ENCODE data around the gene KCMF1. TPM values are rescaled to one million over a fixed set of nuclear protein-coding genes. Genes with fewer than 3 reads are reported as not detected.

KCMF1 gene
- polyA plus RNA-seq, 1 of the 3 experiments (the other 2 are of a cell fraction): 37.0 TPM

- TF ChIP-seq, protein P1, sequence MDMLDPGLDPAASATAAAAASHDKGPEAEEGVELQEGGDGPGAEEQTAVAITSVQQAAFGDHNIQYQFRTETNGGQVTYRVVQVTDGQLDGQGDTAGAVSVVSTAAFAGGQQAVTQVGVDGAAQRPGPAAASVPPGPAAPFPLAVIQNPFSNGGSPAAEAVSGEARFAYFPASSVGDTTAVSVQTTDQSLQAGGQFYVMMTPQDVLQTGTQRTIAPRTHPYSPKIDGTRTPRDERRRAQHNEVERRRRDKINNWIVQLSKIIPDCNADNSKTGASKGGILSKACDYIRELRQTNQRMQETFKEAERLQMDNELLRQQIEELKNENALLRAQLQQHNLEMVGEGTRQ (IDR thresholded peaks at IDR 0.05; ENCODE audit: borderline replicate concordance, low read depth, low read length): no peak
- TF ChIP-seq POLR2AphosphoS5 (IDR thresholded peaks at IDR 0.05; ENCODE audit: low read depth, low read length) (no peak), RCOR1 (IDR thresholded peaks at IDR 0.05; ENCODE audit: low read length) (no peak), CHD2 (IDR thresholded peaks at IDR 0.05; ENCODE audit: low read length, partially characterized antibody) (no peak), SIN3A (IDR thresholded peaks at IDR 0.05; ENCODE audit: borderline replicate concordance, low read depth, low read length) (no peak), EP300 (IDR thresholded peaks at IDR 0.05; ENCODE audit: borderline replicate concordance in 1 of 2, low read depth in 1 of 2, low read length in 1 of 2) (peak in 1 of 2 experiments; percentile 25; a peak in 1 of 4 replicates), PBX3 (IDR thresholded peaks at IDR 0.05) (no peak), SMC3 (IDR thresholded peaks at IDR 0.05; ENCODE audit: low read depth, low read length) (peak; percentile 95), TCF12 (IDR thresholded peaks at IDR 0.05) (no peak), GABPA (IDR thresholded peaks at IDR 0.05; ENCODE audit: low read depth) (no peak)
These were observed 96.0 kb downstream of the KCMF1 start (continued) for GRCh38 chr2:85066874-85067351.

DNA sequence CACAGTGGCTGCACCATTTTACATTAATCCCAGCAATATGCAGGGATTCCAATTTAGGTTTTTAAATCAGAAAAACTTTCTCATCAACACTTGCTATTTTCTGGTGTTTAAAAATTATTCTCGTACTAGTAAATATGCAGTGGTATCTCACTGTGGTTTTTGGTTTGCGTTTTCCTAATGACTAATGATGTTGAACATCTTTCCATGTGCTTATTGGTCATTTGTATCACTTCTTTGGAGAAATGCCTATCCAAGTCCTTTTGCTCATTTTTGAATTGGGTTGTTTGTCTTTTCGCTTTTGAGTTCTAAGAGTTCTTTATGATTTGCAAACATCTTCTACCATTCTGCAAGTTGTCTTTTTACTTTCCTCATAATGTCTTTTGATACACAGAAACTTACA is 100.1 kb downstream of the KCMF1 start:
- Histone ChIP-seq H3K79me2 (ENCODE audit: insufficient read depth) (no peaks in the 10 kb centered on the region), H3K9ac (no peak overlapping the region), H3K36me3 (replicated peaks in 1 of 2; ENCODE audit: control insufficient read depth in 1 of 2, insufficient read depth in 2 of 2, low read length in 1 of 2) (peaks cover 0 to 2% of the 10 kb centered on the region in 2 experiments), H3K9me3 (no peaks in the 10 kb centered on the region), H3K27me3 (ENCODE audit: insufficient read depth) (no peaks in the 10 kb centered on the region), H3K27ac (ENCODE audit: low read depth in 2 of 2, low read length in 1 of 2) (no peak overlapping the region), H3K4me3 (ENCODE audit: low read depth in 2 of 2, low read length in 1 of 2) (no peak overlapping the region), H3K9me2 (no peaks in the 10 kb centered on the region), H2AFZ (ENCODE audit: low read depth) (no peak overlapping the region; the same call in 1 of the 2 replicates), H3K4me1 (ENCODE audit: control insufficient read depth in 1 of 2, insufficient read depth in 2 of 2, low read depth in 1 of 2, low read length in 1 of 2) (peaks cover 0 to 3% of the 10 kb centered on the region in 2 experiments; a peak in 1 of 4 replicates), H4K20me1 (ENCODE audit: insufficient read depth) (no peaks in the 10 kb centered on the region), H3K4me2 (no peak overlapping the region), H3F3A (replicated peaks; ENCODE audit: insufficient read depth) (no peaks in the 10 kb centered on the region)
- ChIA-PET CTCF (no interaction called here), POLR2A (no interaction called here)
- DNase-seq: no peak
- WGBS (ENCODE audit: low lambda C conversion rate): 68% methylated on average over 3 of the region's 3 CpGs
- TF ChIP-seq RXRA (IDR thresholded peaks at IDR 0.05; ENCODE audit: borderline replicate concordance, low read depth) (no peak), MEF2A (IDR thresholded peaks at IDR 0.05; ENCODE audit: borderline replicate concordance, low read depth) (no peak), NFIC (IDR thresholded peaks at IDR 0.05; ENCODE audit: borderline replicate concordance) (no peak), REST (IDR thresholded peaks at IDR 0.05; ENCODE audit: low read depth, low read length) (no peak), FOXJ3 (CRISPR knock-in tag; IDR thresholded peaks at IDR 0.05) (no peak), EZH2phosphoT487 (IDR thresholded peaks at IDR 0.05; ENCODE audit: borderline replicate concordance, low read depth) (no peak), PBX3 (IDR thresholded peaks at IDR 0.05) (no peak), CHD2 (IDR thresholded peaks at IDR 0.05; ENCODE audit: low read length, partially characterized antibody) (no peak), RFX5 (IDR thresholded peaks at IDR 0.05; ENCODE audit: low read length) (no peak), RCOR1 (IDR thresholded peaks at IDR 0.05; ENCODE audit: low read length) (no peak), ELF1 (IDR thresholded peaks at IDR 0.05) (no peak), TEAD4 (IDR thresholded peaks at IDR 0.05; ENCODE audit: borderline replicate concordance, insufficient read depth) (no peak), IRF3 (IDR thresholded peaks at IDR 0.05; ENCODE audit: low read depth, low read length) (no peak), GATA2 (CRISPR knock-in tag; IDR thresholded peaks at IDR 0.05) (no peak), NRF1 (IDR thresholded peaks at IDR 0.05; ENCODE audit: low read depth, low read length) (no peak), POLR2AphosphoS5 (IDR thresholded peaks at IDR 0.05; ENCODE audit: low read depth, low read length) (no peak), FOXM1 (IDR thresholded peaks at IDR 0.05; ENCODE audit: low read depth) (no peak), SMC3 (IDR thresholded peaks at IDR 0.05; ENCODE audit: low read depth, low read length) (no peak), YY1 (IDR thresholded peaks at IDR 0.05; ENCODE audit: low read depth) (no peak)
